Hepatic stellate cell (primary cell): ENCODE measurements around the gene RTKN2.

ENCODE experiments used
- DNase-seq: peaks from one replicate; pipeline ENCODE4 v3.0.0; 2011; ENCODE audit warnings: low spot score

Gene RTKN2

DNA sequence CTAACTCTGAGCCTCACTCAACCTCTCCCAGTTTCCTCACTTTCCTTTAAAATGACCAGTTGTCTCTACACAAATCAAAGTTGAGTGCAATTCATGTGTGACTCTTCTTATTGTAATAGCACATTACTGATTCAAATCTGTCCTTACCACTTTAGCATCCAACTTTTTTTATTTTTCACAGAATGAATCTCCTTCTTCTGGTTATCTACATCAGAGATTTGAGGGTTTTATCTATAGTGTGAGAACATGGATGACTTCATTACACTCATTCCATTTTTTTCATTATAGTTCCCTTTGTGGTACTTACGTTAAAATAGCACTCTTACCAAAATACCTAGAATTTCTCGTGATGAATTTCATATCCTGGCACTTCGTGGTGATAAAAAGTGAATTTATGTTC, 43.3 kb downstream of the RTKN2 start:
- no peak for DNase-seq

DNA sequence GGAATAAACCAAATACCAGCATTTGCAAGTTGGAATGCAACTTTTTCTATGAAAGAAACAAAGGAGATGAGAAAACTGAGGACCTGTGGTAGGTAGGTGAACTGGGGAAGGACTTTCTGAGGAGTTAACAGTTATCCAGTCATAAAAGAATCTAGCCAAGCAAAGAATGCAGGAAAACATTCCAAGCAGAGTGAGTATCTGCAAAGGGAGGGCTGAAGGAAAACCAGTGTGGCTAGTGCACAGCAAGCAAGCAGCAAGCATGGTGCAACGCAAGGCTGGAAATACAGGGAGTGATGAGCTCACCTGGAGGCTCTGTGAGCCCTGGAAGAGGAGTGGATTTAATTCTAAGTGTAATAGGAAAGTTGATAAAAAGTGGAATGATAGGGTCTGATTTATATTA, 44.0 kb downstream of the RTKN2 start:
- DNase-seq = peak; percentile 38

DNA sequence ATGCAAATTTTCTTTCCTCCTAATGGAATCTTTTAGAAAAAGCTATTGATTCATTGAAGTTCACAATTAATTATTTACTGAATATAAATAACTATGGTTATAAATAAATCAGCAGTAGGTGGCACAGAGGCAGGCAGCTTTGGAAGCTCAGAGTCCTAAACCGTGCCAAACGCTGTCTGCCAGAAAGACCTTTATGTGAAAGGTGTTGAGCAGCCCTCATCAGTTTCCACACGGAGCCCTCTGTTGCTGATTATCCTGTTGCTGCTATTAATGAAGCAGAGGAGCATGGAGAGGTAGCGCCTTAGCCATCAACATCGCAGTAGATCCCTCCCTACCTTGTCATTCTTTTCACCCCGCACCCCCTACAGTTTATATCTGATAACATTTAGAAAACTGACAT, 51.0 kb downstream of the RTKN2 start:
- no peak for DNase-seq

DNA sequence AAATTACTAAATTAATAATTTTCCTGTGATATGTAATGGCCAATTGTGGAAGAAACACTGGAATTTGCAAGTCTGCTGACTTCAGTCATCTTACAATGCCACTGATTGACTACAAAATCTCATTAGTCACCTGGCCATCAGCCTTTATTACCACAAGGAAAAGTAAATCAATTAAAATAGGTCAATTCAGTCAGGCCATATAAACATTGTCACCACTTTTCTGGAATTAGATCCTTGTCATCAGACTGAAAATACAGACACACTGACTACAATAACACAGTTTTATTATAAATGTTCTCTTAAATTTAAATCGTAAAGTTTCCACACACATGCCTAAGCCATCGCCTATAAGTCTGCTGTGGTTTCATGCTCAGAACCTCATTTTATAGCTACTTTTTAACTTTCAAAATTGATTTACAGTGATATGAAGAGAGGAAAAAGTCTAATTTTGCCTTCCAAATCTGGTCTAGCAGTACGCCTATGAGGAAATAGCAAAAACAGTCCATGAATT, 54.2 kb downstream of the RTKN2 start:
- no peak for DNase-seq

DNA sequence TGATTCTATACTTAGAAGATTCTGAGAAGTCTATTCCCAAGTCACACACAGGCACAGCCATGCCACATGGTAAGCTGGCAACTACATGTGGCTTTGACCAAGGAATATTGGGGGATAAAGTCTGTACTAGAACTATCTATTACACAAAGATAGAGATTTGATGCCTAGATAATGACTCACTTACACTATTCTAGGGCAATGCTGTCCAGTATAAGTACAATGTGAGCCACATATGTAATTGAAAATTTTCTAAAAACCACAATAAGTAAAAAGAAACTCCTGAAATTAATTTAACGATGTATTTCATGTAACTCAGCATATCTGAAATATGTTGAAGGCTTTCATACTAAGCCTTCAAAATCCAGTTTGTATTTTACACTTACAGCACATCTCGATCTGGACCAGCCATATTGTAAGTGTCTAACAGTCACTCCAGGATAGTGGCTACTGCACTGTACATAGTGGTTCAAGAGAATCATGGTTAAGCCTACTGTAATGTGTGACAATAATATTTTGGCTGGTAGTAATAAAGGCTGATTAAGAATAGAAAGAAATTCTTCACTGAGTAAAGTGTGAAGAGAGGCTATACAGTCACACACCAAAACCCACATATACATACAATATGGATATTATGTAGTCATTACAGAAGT, 62.8 kb downstream of the RTKN2 start:
- no peak for DNase-seq

DNA sequence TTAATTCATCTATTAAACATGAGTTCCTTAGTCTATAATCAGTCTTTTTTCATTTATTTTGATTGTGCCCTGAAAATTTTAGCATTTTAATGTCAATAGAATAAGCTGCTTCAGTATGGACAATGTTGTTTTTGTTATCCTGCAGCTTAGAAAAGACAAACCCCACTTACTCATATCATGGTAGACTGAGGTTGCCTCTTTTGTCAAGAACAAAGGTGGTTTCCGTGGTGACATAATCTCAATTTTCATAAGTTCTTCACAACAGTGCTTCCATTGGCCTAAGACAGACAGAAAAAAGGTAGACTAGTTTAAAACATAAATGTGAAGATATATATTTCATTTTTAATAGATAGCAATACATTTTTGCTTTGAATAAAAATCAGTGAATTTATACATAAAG, 69.1 kb downstream of the RTKN2 start:
- DNase-seq = no peak

DNA sequence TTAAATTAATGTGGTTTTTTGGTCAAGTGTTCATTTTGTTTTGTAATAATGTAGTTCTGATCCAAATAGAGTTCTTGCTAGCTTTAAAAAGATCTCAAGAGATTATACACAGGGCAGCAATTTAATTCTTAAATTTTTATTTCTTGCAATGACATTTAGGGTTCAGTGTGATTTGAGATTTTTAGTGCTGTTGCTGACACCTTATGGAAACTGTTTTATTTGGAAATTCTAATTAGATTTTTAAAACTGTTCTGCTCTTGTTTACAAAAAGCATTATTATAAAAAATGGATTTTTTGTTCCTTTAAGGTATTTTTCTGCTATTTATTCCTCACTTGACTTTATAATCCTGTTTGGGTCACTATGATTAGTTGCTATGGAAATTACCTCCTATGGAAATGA, 72.1 kb downstream of the RTKN2 start:
- no peak for DNase-seq

DNA sequence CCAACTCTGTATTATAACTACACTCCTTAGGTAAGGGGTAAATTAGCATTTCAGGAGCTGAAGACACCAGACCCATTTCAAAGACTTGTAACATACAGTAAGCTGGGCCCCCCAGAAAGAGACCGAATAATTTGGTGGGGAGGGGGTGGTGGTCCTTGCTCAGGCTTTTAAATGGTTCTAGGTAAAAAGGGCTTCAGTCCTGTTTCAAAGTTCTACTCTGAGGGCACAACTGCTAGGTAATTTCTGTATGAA, 73.0 kb downstream of the RTKN2 start:
- DNase-seq = no peak

DNA sequence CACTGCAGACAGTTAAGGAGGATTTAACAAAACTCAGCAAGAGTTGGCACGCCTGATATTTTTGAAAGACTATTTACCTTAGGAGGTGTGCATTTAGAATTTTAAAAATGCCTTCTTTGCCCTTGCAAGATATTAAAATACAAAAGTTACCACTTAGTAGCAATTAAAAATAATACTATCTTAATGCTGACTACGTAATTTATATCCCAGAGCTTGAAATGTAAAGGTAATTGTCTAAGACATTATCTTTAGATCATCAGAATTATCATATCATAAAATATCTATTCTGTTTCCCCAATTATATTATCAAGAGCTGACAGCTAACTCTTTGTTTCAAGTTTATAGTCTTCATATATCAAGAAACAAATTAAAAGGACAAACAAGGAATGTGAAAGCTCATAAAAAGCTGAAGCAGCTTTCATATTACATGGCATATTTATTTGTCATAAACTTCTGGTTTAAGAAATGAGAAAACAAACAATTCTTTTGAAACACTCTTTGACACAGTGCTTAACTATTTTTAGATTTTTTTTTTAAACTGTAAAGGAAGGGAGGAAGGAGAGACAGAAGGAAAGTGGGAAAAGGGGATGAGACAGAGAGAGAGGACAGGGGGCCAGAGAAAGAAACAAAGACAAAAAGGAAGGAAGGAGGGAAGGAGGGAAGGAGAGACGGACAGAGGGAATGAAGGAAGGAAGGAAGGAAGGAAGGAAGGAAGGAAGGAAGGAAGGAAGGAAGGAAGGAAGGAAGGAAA, 73.5 kb downstream of the RTKN2 start:
- no peak for DNase-seq

DNA sequence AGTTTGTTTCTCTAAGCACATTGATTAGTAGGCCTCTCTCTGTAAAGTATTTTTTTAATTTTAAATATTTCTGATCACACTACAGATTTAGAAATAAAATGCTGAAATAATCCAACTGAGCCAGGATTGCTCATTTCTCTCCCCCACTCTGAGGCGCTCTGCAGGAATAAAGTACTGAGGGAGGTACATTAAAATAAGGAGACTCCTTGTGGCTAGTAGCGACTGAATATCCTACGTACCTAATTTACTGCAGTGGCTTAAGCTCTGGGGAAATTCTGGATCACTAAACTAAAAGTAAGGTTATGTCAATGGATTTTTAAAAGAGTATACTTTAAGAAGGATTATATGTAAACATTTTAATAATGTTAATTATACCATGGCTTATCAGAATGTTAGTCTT, 75.2 kb downstream of the RTKN2 start:
- no peak for DNase-seq

DNA sequence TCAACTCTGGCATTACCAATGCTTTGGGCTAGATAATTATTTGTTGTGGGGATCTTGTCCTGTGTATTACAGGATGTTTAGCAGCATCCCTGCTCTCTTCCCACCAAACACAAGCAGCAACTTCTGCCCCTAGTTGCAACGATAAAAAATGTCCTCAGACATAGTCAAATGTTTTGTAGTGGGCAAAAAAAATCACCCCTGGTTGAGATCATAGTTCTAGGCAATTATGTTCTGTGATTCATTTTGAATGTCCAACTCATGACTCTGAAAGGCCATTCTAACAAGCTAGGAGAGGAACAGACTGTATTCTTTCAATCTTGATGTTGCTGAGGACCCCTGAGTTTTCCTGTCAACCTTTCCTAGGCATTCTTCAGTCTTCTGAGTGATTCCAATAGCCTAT, 79.5 kb downstream of the RTKN2 start:
- no peak for DNase-seq

DNA sequence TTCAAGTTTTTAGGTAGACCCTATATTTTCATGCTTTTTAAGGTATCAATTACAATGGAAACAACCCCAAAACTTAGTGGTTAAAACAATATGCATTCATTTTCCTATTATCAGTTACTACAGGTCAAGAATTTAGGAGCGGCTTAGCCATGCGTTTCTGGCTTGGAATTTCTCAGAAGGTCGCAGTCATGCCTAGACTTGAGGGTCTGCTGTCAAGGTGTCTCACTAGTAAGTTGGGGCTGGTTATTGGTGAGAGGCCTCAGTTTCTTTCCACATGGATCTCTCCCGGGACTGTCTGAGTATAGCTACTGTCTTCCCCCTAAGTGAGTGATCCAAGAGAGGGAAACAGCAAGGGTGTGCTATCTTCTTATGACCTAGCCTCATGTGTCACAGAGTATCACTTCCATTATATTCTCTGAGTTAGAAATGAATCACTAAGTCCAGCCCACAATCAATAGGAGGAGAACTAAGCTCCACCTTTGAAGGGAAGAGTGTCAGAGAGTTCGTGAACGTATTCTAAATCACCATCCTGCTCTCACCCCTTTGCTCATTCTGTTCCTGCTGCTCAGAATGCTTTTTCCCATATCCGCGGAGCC, 80.5 kb downstream of the RTKN2 start:
- DNase-seq = no peak

DNA sequence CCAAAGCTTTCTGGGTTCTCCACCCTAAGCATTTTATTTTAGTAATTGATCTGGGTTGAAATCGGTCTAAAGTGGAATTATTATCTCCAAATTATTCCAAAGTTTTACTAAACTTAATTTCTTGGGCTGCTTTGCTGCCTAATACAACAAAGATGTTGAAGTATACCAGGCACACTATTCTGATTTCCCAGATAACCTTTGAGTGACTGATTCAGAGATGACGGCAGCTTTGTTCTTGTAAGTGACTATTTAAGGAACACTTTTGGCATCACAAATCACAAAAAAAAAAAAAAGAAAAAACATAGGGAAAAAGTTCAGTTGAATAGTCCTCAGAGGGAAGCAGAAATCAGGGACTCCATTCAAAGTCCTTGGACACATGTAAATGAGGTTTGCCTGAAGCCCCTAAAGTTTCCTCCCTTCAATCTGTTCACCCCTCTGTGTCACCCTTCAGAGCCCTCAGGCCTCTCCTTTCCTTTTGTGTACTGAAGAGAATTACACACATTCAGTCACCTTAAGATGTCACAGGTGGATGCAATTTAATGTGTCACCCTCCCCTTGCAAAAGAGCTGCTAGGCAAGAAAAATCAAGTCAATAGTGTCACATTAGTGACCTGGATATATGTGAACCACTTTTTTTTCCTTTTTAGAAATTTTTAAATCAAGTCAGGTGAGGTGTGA, 81.5 kb downstream of the RTKN2 start:
- DNase-seq = peak; percentile 32

DNA sequence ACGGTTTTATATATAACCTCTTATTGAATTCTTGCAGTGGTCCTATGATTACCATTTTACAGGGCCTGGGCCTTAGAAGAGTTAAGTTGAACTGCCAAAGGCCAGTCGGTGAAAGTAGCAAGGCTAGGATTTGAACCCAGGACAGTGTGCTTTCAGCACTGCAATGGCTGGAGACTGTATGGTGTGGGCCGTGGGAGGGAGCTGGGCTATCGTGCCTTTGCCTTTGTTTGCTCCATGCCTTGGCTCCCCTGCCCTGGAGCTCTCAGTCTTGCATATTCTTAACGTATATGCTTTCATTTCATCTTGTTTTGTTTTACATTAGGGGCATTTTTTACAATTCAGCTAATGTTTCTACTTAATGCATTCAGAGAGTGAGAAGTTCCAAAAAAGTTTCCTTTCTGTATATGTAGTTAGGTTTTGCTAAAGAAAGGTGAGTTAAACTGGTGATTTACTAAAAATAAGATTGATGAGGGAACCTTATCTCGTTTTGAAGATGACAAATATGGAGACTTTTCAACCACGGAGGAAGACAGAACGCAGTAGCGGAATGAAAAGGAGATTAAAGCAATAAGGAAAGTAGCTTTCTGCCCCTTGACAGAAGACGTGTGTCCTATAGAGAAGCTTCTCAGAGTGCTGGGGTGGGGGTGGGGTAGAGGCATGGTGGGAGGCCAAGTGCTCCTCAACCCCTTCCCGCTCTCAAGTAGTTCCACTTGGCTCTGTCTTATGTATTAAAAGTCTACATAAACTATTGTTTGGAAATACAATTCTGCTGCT, 82.5 kb downstream of the RTKN2 start:
- no peak for DNase-seq

DNA sequence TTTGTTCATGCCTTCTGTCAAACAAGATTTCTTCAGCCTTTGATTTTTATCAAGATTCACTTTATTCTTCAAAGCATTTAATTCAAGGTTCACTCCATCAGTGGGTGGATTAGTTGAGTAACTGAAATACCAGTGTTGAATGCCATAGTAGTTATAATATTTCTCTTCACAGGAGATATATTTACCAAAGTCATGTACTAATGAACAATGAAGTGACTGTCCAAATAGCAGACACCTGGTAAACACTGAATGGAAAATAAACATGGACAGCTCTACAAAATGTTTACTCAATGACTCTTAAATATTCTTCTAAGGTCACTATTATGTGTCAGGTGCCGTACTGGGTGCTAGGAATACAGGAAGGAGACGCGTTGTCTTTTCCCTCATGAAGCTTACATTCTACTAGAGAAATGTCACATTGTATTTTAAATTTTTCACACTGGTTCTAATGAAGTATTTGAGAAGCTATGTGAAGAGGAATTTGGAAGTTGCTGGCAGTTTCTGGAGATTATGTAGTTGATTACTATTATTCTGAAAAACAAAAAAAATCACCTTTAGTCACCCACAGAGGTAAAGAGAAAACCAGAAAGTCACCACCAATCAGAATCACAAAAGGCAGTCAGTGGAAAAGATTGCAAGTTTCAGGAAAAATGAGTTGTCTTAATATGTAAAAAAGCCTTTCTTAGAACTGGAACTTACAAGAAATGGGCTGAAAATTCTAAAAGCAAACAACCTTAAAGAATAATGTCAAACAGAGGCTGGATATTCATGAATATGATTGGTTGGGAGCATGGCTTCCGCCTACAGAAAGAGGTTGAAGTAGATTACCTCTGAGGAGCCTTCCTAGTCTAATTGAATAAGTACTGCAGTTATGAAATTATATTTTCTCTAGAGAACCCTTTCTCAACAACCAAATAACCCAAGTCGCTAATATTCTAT, 84.5 kb downstream of the RTKN2 start:
- no peak for DNase-seq

DNA sequence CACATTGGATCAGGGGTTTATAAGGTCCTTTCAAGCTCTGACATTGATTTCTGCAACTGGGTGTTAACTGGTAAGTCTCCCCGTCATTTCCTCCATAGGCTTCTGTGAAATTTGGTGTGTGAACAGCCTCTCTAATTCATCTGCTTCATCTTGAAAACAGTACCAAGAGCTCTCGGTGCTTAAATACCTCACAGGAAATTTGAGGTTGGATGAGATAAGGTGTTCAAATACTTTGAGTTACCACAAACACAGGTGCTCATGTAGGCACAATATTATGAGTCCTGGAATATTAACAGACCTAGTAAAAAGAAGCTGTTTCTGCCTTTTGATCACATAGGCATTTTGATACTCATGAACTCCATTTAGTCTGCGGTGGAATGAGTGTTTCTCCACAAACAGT, 85.2 kb downstream of the RTKN2 start:
- DNase-seq = no peak

DNA sequence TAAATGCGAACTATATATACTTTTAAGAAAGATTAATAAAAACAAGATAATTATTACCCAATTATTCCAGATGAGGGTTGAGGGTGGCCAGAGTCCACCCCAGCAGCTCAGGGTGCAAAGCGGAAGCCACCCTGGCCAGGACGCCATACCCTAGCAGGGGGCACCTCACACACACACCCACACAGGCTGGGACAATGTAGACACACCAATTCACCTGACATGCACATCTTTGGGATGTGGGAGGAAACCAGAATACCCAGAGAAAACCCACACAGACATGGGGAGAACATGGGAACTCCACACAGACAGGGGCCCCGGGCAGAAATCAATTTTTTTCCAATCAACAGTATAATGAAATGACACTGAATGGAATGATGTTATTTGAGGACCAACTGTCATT, 86.0 kb downstream of the RTKN2 start:
- DNase-seq = no peak

DNA sequence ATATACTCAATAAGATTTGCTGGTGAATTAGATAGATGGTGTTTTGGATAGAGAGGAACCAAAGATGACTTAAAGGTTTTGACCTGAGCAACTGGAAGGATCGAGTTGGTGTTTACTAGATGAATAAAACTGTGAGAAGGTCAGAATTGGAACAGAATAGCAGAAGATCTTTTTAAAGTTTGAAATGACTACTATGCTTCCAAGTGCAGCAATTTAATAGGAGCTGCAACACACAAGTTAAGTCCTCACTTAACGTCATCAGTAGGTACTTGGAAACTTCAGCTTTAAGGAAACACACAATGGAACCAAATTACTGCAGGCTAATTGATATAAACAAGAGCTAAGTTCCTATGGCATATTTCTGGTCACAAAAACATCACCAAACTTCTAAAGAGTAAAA, 86.5 kb downstream of the RTKN2 start:
- DNase-seq = no peak

DNA sequence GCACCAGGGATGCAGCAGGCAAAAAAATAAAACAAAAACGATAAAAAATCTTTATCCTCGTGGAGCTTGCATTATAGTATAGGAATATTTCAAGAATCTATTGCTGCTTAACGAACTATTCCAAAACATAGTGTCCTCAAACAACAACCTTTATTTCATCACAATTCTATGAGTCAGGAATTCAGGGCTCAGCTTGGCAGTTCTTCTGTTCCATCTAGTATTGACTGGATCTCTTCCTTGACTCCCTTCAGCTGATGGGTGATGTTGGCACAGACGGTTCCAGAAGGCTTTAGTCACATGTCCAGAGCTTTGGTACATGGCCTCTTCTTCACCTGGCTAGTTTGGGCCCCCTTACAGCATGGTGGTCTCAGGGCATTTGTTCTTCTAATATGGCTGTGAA, 88.0 kb downstream of the RTKN2 start:
- DNase-seq = no peak

DNA sequence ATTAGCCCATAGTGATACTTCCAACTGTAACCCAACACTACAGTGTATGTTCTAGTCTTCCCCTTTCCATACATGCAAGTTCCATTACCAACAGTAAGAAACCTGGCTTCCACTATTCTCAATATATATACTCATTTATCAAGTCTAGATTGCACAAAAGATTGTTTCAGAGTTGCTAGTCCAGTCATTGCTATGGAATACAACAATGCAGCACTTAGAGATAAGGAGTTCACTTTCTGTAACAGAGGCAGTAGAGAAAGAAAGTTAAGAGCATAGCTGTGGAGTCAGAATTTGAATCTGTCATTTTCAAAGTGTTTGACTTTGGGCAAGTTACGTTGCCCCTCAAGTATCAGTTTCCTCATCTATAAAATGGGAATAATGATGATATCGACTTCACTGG, 90.1 kb downstream of the RTKN2 start:
- no peak for DNase-seq

DNA sequence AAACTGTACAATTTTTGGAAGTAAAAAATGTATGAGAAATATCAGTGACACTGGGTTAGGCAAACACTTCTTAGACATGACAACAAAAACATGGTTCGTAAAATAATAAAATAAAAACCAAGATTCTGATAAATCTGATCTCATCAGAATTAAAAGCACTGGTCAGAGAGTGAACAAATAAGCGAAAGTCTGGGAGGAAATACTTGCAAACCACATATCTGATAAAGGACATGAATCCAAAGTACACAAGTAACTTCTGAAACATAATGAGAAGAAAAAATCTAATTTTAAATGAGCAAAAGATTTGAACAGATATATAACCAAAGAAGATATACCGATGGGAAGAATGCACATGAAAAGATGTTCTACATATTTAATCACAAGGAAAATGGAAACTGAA, 91.5 kb downstream of the RTKN2 start:
- DNase-seq = no peak
